OCI-LY7 (cell line): ENCODE data around the gene NOXO1. TPM values are rescaled to one million over a fixed set of nuclear protein-coding genes. Genes with fewer than 3 reads are reported as not detected.

Experiments
- BruUV-seq: library from RNA; stranded (reverse); fragments of 400-500 nt; replicated peaks from 2 replicates; lab custom pipeline; 2021; lab: Mats Ljungman, UMichigan
- CTCF ChIA-PET: fragments of 300-600 bp; sonication (Branson Sonifier 250); formaldehyde crosslinking; loops from one replicate; lab custom pipeline; 2022; ENCODE audit warnings: antibody characterized with exemption; ENCODE audit not compliant: unreplicated experiment; lab: Charles Lee
- POLR2A ChIA-PET: fragments of 300-600 bp; sonication (Branson Sonifier 250); formaldehyde crosslinking; loops from one replicate; lab custom pipeline; 2022; ENCODE audit warnings: antibody characterized with exemption; lab: Charles Lee
- DNase-seq: peaks from one replicate; pipeline ENCODE4 v3.0.0-alpha.2; 2015; ENCODE audit warnings: low spot score
- H2AFZ ChIP-seq: fragments of 200-600 bp; sonication (generic), shearing (Covaris generic); 2 replicates; pipeline ENCODE4 v1.6.1; 2014; ENCODE audit warnings: mild to moderate bottlenecking, antibody characterized with exemption, low read length, moderate library complexity
- H3K27ac ChIP-seq: fragments of 200-600 bp; sonication (generic); 2 replicates; pipeline ENCODE4 v1.5.1; 2014; ENCODE audit warnings: mixed run types, low read depth, mild to moderate bottlenecking, moderate library complexity, low read length, inconsistent platforms; ENCODE audit not compliant: poor library complexity, severe bottlenecking
- H3K36me3 ChIP-seq: fragments of 200-600 bp; sonication (generic); 2 replicates; pipeline ENCODE4 v1.6.1; 2014; ENCODE audit warnings: mild to moderate bottlenecking, antibody characterized with exemption, low read length, moderate library complexity, mixed read lengths; ENCODE audit not compliant: insufficient read depth
- H3K4me1 ChIP-seq: fragments of 200-600 bp; sonication (generic); 2 replicates; pipeline ENCODE4 v1.5.1; 2014; ENCODE audit warnings: mild to moderate bottlenecking, low read length; ENCODE audit not compliant: insufficient read depth, poor library complexity, severe bottlenecking
- H3K4me2 ChIP-seq: fragments of 200-600 bp; sonication (generic); 2 replicates; pipeline ENCODE4 v1.6.1; 2014; ENCODE audit warnings: mild to moderate bottlenecking, low read length
- H3K4me3 ChIP-seq: fragments of 200-600 bp; sonication (generic); 2 replicates; pipeline ENCODE4 v1.5.1; 2014; ENCODE audit warnings: mild to moderate bottlenecking, low read depth, low read length; ENCODE audit not compliant: poor library complexity, severe bottlenecking
- H3K79me2 ChIP-seq: fragments of 200-600 bp; sonication (generic); 2 replicates; pipeline ENCODE4 v1.6.1; 2016; ENCODE audit warnings: low read depth, mild to moderate bottlenecking, low read length, moderate library complexity, mixed read lengths; ENCODE audit not compliant: insufficient read depth
- H3K9me2 ChIP-seq: fragments of 200-600 bp; sonication (generic); 2 replicates; pipeline ENCODE4 v1.6.1; 2016; ENCODE audit warnings: mild to moderate bottlenecking, low read length, mixed read lengths; ENCODE audit not compliant: insufficient read depth
- H3K9me3 ChIP-seq: fragments of 200-600 bp; sonication (generic); 2 replicates; pipeline ENCODE4 v1.6.1; 2014; ENCODE audit warnings: mild to moderate bottlenecking, mixed run types, low read length, mixed read lengths
- H4K20me1 ChIP-seq: fragments of 200-600 bp; sonication (generic); 2 replicates; pipeline ENCODE4 v1.6.1; 2014; ENCODE audit warnings: mild to moderate bottlenecking, antibody characterized with exemption, low read length, moderate library complexity, mixed read lengths; ENCODE audit not compliant: insufficient read depth
- EZH2phosphoT487 ChIP-seq: fragments of 200-600 bp; sonication (generic); IDR thresholded peaks from 2 replicates; pipeline ENCODE4 v1.6.1; 2018; ENCODE audit warnings: low read depth, borderline replicate concordance, mild to moderate bottlenecking, mixed run types, antibody characterized with exemption, low read length, moderate library complexity, mixed read lengths
- intact Hi-C: fragments of 100-400 bp; cut with micrococcal nuclease; formaldehyde crosslinking; loops from one replicate; pipeline ENCODE4 v1.10.0; 2022; ENCODE audit not compliant: unreplicated experiment
- total RNA-seq, 2 experiments: library from RNA; depleted of rRNA in 1 of 2; stranded (reverse); fragments of >200 nt in 1 of 2; shearing (Covaris generic) in 1 of 2; gene quantifications; 2 replicates each; pipeline ENCODE4 v1.2.3, GENCODE V29; 2014 to 2022
- TF ChIP-seq, protein P1 (sequence below): fragments of 200-600 bp; sonication (generic); conservative IDR thresholded peaks from 2 replicates; pipeline ENCODE4 v1.5.1; 2014; ENCODE audit warnings: mild to moderate bottlenecking, antibody characterized with exemption, low read length, moderate library complexity, mixed read lengths

The NOXO1 gene
- total RNA-seq, 2 experiments from 2014 or later: 0.22 to 0.30 TPM

DNA sequence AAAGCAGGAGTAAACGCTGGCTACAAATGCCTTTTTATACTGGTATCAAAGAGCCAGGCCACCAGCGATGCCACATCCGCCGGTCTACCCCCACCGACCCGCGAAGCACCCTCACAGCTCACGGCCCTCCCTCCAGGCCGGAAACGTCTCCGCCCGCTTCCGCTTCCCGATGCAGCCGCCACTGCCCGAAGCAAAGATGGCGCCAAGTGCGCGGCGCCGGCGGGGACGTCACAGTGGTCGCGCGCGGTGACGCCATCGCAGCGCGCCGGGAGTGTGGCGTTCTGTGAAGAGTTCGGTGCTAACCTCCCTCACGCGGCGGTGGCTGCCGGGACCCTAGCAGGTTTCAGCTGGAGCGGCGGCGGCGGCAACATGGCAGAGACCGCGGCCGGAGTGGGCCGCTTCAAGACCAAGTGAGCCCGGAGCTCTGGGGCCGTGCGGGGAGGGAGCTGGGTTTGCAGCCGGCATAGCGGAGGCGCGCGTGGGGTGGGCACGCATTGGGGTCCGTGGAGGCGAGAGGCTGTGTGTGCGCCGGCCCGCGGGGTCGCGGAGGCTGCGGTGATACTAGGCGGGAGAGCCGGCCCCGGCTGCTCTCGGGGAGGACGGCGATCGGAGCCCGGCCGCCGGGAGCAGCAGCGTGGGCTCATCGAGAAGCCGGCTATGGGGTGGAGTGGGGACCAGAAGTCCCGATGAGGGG, 9.3 kb downstream of the NOXO1 start, which contains the start of gene TBL3:
Gene TBL3, plus strand, starts transcription at position 258 of the 694 bp plus-strand sequence. Its CDS starts 112 bp downstream, at position 370.
- BruUV-seq: no TSS peak
- Histone ChIP-seq H2AFZ (peak within 1 kb of the TSS; percentile 67; the same call in 1 of the 2 replicates), H3K36me3 (peaks cover 34% of the 10 kb centered on the region), H3K4me3 (peak within 1 kb of the TSS; percentile 86), H3K79me2 (peaks cover 28% of the 10 kb centered on the region), H3K27ac (peak within 1 kb of the TSS; percentile 88), H3K4me1 (peaks cover 12% of the 10 kb centered on the region), H3K9me2 (no peaks in the 10 kb centered on the region), H3K9me3 (no peaks in the 10 kb centered on the region), H4K20me1 (no peaks in the 10 kb centered on the region), H3K4me2 (peak within 1 kb of the TSS; percentile 95)
- POLR2A ChIA-PET: interaction anchor here (0.6 to 1.2 kb wide), 5 partner anchors 12 to 1630 kb away, joined by 3 read pairs; no protein-coding TSS in a partner anchor
- DNase-seq: peak; percentile 97
- CTCF ChIA-PET: no interaction called here
- intact Hi-C loops: loop anchor here (1.0 kb wide), 1 partner anchor 12 kb away; the partner anchor contains the start of gene GFER
- no peak for TF ChIP-seq EZH2phosphoT487
- TF ChIP-seq, protein P1, sequence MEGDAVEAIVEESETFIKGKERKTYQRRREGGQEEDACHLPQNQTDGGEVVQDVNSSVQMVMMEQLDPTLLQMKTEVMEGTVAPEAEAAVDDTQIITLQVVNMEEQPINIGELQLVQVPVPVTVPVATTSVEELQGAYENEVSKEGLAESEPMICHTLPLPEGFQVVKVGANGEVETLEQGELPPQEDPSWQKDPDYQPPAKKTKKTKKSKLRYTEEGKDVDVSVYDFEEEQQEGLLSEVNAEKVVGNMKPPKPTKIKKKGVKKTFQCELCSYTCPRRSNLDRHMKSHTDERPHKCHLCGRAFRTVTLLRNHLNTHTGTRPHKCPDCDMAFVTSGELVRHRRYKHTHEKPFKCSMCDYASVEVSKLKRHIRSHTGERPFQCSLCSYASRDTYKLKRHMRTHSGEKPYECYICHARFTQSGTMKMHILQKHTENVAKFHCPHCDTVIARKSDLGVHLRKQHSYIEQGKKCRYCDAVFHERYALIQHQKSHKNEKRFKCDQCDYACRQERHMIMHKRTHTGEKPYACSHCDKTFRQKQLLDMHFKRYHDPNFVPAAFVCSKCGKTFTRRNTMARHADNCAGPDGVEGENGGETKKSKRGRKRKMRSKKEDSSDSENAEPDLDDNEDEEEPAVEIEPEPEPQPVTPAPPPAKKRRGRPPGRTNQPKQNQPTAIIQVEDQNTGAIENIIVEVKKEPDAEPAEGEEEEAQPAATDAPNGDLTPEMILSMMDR: no peak

DNA sequence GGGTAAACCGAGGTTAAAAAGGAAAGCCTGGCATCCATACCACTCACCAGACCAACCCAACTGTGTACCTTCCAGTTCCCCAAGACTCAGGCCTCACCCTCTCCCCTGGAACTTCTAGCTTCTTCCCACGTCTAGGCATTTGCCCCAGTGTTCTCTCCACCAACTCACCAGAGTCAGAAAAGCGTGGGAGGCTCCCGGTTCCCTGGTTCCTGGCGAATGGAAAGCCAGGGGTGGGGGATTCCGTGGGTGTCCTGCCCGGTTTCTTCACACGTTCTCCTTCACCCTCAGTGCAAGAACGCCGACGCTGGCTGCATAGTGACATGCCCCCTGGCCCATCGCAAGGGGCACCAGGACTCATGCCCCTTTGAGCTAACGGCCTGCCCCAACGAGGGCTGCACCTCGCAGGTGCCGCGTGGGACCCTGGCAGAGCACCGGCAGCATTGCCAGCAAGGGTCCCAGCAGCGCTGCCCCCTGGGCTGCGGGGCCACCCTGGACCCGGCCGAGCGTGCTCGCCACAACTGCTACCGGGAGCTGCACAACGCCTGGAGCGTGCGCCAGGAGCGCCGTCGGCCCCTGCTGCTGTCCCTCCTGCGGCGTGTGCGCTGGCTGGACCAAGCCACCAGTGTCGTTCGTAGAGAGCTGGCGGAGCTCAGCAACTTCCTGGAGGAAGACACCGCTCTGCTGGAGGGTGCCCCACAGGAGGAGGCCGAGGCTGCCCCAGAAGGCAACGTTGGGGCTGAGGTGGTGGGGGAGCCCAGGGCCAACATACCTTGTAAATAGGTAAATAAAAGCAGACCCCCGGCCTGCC, 12.9 kb downstream of the NOXO1 start:
- Histone ChIP-seq H3K9me2 (no peaks in the 10 kb centered on the region), H3K79me2 (peaks cover 53% of the 10 kb centered on the region), H3K4me3 (no peak overlapping the region), H3K4me2 (no peak overlapping the region), H4K20me1 (peaks cover 7% of the 10 kb centered on the region), H3K36me3 (peaks cover 34% of the 10 kb centered on the region), H3K9me3 (no peaks in the 10 kb centered on the region), H3K27ac (no peak overlapping the region), H2AFZ (no peak overlapping the region), H3K4me1 (peaks cover 18% of the 10 kb centered on the region)
- ChIA-PET CTCF (no interaction called here), POLR2A (no interaction called here)
- DNase-seq: no peak
- intact Hi-C loops: no loop called here
- BruUV-seq: no TSS peak
- no peak for TF ChIP-seq EZH2phosphoT487
- TF ChIP-seq, protein P1: no peak
